ENCODE results near the gene NPR2.

GRCh38 chr9:35771075-35771433 lies 20.3 kb upstream of the NPR2 start:
- TF ChIP-seq POLR2A (IDR thresholded peaks at IDR 0.05) (no peak), CTCF (IDR thresholded peaks at IDR 0.05) (no peak), EP300 (IDR thresholded peaks at IDR 0.05) (no peak)
